CMK (cell line): ENCODE results near the gene BLCAP.
"Not testable (repeated sequence)": the region's sequence is repeated elsewhere in the genome, so short reads cannot be mapped to it uniquely, and the experiment has no call there.

Experiments used
- DNase-seq: peaks from one replicate; pipeline ENCODE4 v3.0.0-alpha.2; 2010; ENCODE audit warnings: low read depth

Gene BLCAP

GRCh38 chr20:37556538-37556937 is 28.9 kb upstream of the BLCAP start:
- no peak for DNase-seq

DNA sequence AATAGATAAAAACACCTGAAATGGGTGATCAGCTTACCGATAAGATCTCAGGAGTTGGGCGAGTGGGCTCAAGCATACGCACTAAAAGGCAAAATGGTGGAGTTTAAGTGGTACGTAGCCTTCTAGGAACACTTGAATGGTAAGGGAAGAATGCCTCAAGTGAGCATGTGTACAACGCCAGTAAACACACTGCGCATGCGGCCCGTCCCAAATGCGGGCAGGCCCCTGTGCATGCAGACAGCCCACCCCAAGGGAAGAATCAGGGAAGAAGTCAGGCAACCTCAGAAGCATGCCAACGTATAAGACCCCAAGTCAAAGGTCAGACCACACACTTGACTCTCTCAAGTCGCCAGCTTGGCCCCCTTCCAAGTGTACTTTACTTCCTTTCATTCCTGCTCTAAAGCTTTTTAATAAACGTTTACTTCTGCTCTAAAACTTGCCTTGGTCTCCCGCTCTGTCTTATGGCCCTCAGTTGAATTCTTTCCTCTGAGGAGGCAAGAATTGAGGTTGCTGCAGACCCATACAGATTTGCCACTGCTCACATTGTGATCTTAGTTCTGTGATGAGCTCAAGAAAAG is 27.1 kb upstream of the BLCAP start:
- DNase-seq, result not testable (repeated sequence)

DNA sequence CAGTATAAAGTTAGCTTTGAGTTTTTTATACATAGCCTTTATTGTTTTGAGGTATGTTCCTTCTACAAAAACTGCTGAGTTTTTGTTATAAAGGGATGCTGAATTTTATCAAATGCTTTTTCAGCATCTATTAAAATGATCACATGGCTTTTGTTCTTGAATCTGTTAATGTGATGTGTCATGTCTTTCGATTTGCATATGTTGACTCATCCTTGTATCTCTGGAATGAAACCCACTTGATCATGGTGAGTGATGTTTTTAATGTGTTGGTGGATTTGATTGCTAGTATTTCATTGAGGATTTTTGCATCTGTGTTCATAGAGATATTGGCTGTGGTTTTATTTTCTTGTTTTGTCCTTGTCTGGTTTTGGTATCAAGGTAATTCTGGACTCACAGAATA is 24.7 kb upstream of the BLCAP start:
- DNase-seq, result no peak

- DNase-seq, result not testable (repeated sequence)
These were observed 24.0 kb upstream of the BLCAP start for GRCh38 chr20:37551660-37552059.

GRCh38 chr20:37550101-37550920 is 22.6 kb upstream of the BLCAP start:
- DNase-seq, result not testable (repeated sequence)

- DNase-seq, result no peak
These were observed 20.2 kb upstream of the BLCAP start for GRCh38 chr20:37547912-37548311.

DNA sequence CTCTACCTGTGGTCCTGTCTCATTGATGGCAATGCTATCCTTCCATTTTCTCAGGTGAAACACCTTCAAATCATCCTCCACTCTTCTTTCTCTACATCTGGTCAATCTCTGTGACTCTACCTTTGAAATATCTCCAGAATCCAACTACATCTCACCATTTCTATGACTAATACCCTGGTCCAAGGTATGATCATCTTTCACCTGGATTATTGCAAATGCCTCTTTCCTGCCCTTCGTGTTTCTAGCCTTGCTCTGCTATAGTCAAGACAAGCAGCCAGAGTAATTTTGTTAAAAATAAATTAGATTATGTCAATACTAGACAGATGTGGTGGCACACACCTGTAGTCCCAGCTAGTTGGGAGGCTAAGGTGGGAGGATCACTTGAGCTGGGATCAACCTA is 17.8 kb upstream of the BLCAP start:
- no peak for DNase-seq

DNA sequence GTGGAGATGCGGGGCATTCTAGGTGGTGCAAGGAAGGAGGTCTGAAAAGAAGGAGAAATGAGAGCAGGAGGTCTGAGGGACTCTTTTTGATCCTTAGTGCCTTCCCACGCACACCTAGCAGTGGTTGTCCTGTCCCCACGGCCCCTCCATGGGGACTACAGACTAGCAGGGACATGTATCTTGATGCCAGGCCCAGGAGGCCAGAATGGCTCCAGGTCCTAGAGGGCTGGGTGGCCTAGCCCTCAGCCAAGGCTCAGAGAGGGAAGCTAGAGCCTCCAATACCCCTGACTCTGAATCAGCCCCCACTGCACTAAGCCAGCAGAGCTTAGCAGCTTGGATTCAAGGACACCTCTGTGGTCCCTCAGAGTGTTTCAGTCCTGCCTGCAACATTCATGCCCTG is 16.7 kb upstream of the BLCAP start:
- DNase-seq, result no peak

DNA sequence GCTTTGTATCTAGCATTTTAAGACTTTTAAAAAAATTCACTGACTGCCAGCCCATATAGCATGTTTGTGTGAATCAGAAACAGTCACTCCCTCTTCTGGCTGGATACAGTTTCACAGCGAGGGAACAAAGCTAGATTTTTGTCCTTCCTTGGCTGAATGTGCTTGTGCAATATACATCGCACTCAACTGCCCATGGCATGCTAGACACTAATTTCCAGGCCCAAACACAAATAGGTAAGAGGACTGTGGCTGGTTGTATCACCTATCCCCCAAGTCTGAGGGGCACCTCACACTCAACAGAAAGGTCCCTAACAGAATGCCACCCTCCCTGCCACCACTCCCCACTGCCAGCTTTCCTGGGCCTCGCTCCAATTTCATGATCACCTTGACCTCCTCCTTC is 16.2 kb upstream of the BLCAP start:
- no peak for DNase-seq

DNA sequence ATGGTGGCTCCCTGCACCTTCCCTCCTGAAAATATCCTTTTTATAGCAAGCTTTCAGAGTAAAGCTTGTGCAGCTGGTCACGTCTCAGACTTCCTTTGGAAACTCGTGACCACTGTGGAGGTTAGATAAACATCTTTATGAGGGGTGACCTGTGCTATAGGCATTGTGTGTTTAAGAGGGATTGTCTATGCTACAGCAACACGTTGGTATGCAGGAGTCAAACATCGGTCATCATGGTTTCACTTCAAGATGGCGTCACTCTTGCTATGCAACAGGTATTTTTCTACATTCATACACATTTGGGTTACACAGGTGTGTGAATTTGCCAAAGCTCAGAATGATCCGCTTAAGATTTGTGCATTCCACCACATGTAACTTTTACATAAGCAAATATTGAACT is 14.6 kb upstream of the BLCAP start:
- DNase-seq, result no peak

DNA sequence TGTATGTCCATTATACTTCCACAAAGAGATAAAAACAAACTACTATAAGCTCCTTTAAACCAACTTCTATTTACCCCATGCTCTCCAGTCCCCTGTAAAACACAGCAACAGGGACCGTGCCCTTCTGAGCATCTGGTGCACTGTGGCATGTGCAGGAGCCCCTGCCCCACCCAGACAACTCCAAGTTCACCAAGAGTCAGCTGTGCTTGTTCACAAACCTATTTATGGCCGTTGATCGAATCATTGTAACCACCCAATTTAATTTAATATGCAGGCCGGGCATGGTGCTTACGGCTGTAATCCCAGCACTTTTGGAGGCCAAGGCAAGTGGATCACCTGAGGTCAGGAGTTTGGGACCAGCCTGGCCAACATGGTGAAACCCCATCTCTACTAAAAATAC is 13.7 kb upstream of the BLCAP start:
- no peak for DNase-seq

DNA sequence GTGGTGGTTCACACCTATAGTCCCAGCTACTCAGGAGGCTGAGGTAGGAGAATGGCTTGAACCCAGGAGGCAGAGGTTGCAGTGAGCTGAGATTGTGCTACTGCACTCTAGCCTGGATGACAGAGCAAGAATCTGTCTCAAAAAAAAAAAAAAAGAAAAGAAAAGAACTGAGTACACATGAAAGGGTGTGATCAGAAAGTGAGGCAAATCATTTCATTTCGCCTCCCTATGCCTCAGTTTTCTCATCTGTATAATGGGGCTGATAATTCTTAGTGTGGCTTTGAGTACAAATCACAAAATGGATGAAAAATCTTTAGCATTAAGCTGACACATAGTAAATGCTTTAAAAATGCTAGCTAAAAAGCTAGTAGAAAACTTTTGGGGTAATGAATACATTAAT is 13.2 kb upstream of the BLCAP start:
- DNase-seq, result not testable (repeated sequence)

DNA sequence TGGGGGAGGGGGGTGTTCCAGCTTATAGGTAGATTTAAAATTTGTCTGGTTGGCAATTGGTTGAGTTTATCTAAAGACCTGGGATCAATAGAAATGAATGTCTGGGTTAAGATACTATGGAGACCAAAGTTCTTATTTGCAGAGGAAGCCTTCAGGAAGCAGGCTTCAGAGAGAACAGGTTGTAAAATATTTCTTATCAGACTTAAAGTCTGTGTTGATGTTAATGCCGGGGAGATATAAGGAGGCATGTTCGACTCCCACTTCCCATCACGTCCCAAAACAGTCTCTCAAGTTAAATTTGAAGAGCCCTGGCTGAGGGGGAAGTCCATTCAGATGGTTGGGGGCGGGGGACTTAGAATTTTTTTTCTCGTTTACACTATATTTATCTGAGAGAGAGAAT is 12.3 kb upstream of the BLCAP start:
- peak; percentile 38 for DNase-seq

GRCh38 chr20:37539424-37539823 is 11.7 kb upstream of the BLCAP start:
- DNase-seq, result no peak

DNA sequence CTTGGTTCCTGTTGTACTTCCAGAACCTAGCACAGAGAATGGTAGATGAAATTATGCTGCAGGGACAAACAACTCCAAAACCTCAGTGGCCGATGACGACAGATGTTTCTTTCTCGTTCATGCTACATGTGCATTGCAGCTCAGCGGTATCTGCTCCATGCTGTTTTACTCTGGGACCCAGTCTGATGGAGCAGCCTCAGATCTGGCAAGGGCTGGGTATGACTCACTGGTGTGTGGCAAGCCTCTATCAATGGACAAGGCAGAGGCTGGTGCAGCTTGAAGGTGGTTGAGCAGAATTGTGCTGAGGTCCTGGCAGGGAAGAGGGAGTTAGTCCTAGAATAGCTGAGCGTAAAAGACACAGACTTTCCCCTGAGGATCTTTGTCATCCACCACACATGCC is 10.3 kb upstream of the BLCAP start:
- no peak for DNase-seq

GRCh38 chr20:37537505-37537904 is 9.8 kb upstream of the BLCAP start:
- DNase-seq, result no peak

DNA sequence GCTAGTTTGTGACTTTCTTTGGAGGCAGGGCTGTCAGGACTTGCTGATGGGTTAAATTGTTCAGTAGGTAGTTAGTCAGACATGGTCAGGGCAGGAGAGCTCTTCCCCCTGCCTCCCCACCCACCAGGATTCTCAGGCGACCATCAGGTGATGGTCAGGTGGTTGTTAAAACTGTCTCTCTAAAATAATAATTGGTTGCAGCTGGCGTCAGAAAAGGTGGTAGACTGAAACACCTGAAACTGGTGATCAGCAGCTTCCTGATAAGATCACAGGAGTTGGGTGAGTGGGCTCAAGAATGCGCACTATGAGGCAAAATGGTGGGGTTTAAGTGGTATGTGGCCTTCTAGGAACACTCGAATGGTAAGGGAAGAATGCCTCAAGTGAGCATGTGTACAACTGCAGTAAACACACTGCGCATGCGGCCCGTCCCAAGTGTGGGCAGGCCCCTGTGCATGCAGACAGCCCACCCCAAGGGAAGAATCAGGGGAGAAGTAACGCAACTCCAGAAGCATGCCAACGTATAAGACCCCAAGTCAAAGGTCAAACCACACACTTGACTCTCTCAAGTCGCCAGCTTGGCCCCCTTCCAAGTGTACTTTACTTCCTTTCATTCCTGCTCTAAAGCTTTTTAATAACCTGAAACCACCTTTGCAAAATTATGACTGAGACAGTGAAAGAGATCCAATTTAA is 7.9 kb upstream of the BLCAP start:
- no peak for DNase-seq

- no peak for DNase-seq
These were observed 6.9 kb upstream of the BLCAP start for GRCh38 chr20:37534401-37535157.

GRCh38 chr20:37533154-37533715 is 5.6 kb upstream of the BLCAP start:
- no peak for DNase-seq

GRCh38 chr20:37531856-37532255 is 4.2 kb upstream of the BLCAP start:
- DNase-seq, result no peak

GRCh38 chr20:37530696-37531095 is 3.0 kb upstream of the BLCAP start:
- DNase-seq, result no peak

DNA sequence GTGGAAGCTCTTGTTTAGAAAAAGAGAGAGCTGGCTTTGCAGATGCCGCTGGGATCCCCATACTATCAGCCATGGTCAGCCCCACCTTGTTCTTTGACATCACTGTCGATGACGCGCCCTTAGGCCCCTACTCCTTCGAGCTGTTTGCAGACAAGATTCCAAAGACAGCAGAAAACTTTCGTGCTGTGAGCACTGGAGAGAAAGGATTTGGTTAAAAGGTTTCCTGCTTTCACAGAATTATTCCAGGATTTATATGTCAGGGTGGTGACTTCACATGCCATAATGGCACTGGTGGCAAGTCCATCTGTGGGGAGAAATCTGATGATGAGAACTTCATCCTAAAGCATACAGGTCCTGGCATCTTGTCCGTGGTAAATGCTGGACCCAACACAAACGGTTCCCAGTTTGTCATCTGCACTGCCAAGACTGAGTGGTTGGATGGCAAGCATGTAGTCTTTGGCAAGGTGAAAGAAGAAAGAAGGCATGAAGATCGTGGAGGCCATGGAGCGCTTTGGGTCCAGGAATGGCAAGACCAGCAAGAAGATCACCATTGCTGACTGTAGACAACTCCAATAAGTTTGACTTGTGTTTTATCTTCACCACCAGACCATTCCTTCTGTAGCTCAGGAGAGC is 2.4 kb upstream of the BLCAP start:
- no peak for DNase-seq
